Astrocyte (in vitro differentiated cells and primary cell): ENCODE measurements around the gene FBXL16. TPM values are rescaled to one million over a fixed set of nuclear protein-coding genes. Genes with fewer than 3 reads are reported as not detected.

ENCODE experiments used
- DNase-seq: peaks from one replicate; pipeline ENCODE4 v3.0.0-alpha.2; 2010; ENCODE audit warnings: low read depth
- FAIRE-seq: peaks from 2 replicates; lab custom pipeline; 2011; peaks lifted over from hg19 to GRCh38; lab: Jason Lieb, UNC
- H2AFZ ChIP-seq: 2 replicates; pipeline ENCODE4 v1.6.0; 2012; ENCODE audit warnings: low read depth, low read length, inconsistent platforms
- H3K27ac ChIP-seq: 2 replicates; pipeline ENCODE4 v1.5.1; 2011; ENCODE audit warnings: low read depth, low read length, inconsistent platforms
- H3K27me3 ChIP-seq: 2 replicates; pipeline ENCODE4 v1.6.0; 2011; ENCODE audit warnings: low read length, inconsistent platforms; ENCODE audit not compliant: insufficient read depth
- H3K36me3 ChIP-seq: 2 replicates; pipeline ENCODE4 v1.5.1; 2011; ENCODE audit warnings: low read length, inconsistent platforms; ENCODE audit not compliant: insufficient read depth
- H3K4me1 ChIP-seq: 2 replicates; pipeline ENCODE4 v1.5.1; 2011; ENCODE audit warnings: low read length, inconsistent platforms; ENCODE audit not compliant: insufficient read depth
- H3K4me2 ChIP-seq: 2 replicates; pipeline ENCODE4 v1.6.0; 2012; ENCODE audit warnings: low read length, inconsistent platforms
- H3K4me3 ChIP-seq: 2 replicates; pipeline ENCODE4 v1.5.1; 2011; ENCODE audit warnings: low read depth, mild to moderate bottlenecking, low read length, inconsistent platforms; ENCODE audit not compliant: insufficient read depth
- H3K79me2 ChIP-seq: 2 replicates; pipeline ENCODE4 v1.6.0; 2012; ENCODE audit warnings: mild to moderate bottlenecking, low read length, inconsistent platforms; ENCODE audit not compliant: insufficient read depth
- H3K9ac ChIP-seq: 2 replicates; pipeline ENCODE4 v1.6.0; 2012; ENCODE audit warnings: mild to moderate bottlenecking, low read length, inconsistent platforms
- H3K9me3 ChIP-seq: 2 replicates; pipeline ENCODE4 v1.5.1; 2012; ENCODE audit warnings: low read depth, mild to moderate bottlenecking, low read length, inconsistent platforms; ENCODE audit not compliant: insufficient read depth
- H4K20me1 ChIP-seq: 2 replicates; pipeline ENCODE4 v1.6.0; 2012; ENCODE audit warnings: low read length, inconsistent platforms; ENCODE audit not compliant: insufficient read depth
- H3K27ac Mint-ChIP-seq: one replicate; pipeline ENCODE4 v1.8.0; 2021; ENCODE audit warnings: mild to moderate bottlenecking, mixed read lengths; ENCODE audit not compliant: unreplicated experiment
- H3K27me3 Mint-ChIP-seq: one replicate; pipeline ENCODE4 v1.8.0; 2021; ENCODE audit warnings: low read depth, mixed read lengths; ENCODE audit not compliant: unreplicated experiment
- H3K36me3 Mint-ChIP-seq: one replicate; pipeline ENCODE4 v1.8.0; 2021; ENCODE audit warnings: low read depth, mixed read lengths; ENCODE audit not compliant: unreplicated experiment
- H3K4me1 Mint-ChIP-seq: one replicate; pipeline ENCODE4 v1.8.0; 2021; ENCODE audit warnings: low read depth, mixed read lengths; ENCODE audit not compliant: unreplicated experiment
- H3K4me3 Mint-ChIP-seq: one replicate; pipeline ENCODE4 v1.8.0; 2021; ENCODE audit warnings: mild to moderate bottlenecking, moderate library complexity, mixed read lengths; ENCODE audit not compliant: unreplicated experiment
- H3K9me3 Mint-ChIP-seq: one replicate; pipeline ENCODE4 v1.8.0; 2021; ENCODE audit warnings: mild to moderate bottlenecking, mixed read lengths; ENCODE audit not compliant: unreplicated experiment
- CTCF ChIP-seq: IDR thresholded peaks from 2 replicates; pipeline ENCODE4 v1.5.1; 2011; ENCODE audit warnings: low read depth, mild to moderate bottlenecking, inconsistent platforms, low read length, moderate library complexity; ENCODE audit not compliant: insufficient read depth
- EZH2 ChIP-seq: IDR thresholded peaks from 2 replicates; pipeline ENCODE4 v1.6.1; 2012; ENCODE audit warnings: mild to moderate bottlenecking, low read length, inconsistent platforms; ENCODE audit not compliant: insufficient read depth
- total RNA-seq: library from RNA; stranded (reverse); gene quantifications from 2 replicates; pipeline ENCODE4 v1.2.1, GENCODE V29; 2021

FBXL16 gene
- total RNA-seq, 1 donor from 2014 or later, result 5.2 TPM

GRCh38 chr16:739560-740458, 34.2 kb upstream of the FBXL16 start:
- Mint-ChIP-seq H3K9me3 (no peaks in the 10 kb centered on the region), H3K27me3 (no peaks in the 10 kb centered on the region), H3K27ac (peak overlapping the region; percentile 26), H3K4me1 (peaks cover 2% of the 10 kb centered on the region), H3K4me3 (peak overlapping the region; percentile 83), H3K36me3 (peaks cover 10% of the 10 kb centered on the region)
- TF ChIP-seq EZH2 (no peak), CTCF (no peak)
- FAIRE-seq, result no peak
- H4K20me1 ChIP-seq, result peaks cover 5% of the 10 kb centered on the region
- peaks cover 6% of the 10 kb centered on the region for H3K36me3 ChIP-seq
- H3K4me2 ChIP-seq, result peak overlapping the region; percentile 93
- peak overlapping the region; percentile 73 for H3K4me3 ChIP-seq
- H3K4me1 ChIP-seq, result peaks cover 9% of the 10 kb centered on the region
- H3K27me3 ChIP-seq, result no peaks in the 10 kb centered on the region
- no peaks in the 10 kb centered on the region for H3K9me3 ChIP-seq
- H3K27ac ChIP-seq, result no peak overlapping the region
- no peak for DNase-seq
- peaks cover 11% of the 10 kb centered on the region for H3K79me2 ChIP-seq
- H3K9ac ChIP-seq, result peak overlapping the region; percentile 84
- H2AFZ ChIP-seq, result no peak overlapping the region

GRCh38 chr16:736936-737481, 31.4 kb upstream of the FBXL16 start:
- Histone ChIP-seq H4K20me1 (peaks cover 5% of the 10 kb centered on the region), H3K9ac (no peak overlapping the region), H3K27ac (no peak overlapping the region), H3K9me3 (no peaks in the 10 kb centered on the region), H3K36me3 (peaks cover 6% of the 10 kb centered on the region), H3K4me2 (no peak overlapping the region), H3K79me2 (peaks cover 11% of the 10 kb centered on the region), H3K4me1 (peaks cover 9% of the 10 kb centered on the region), H3K27me3 (no peaks in the 10 kb centered on the region), H3K4me3 (no peak overlapping the region), H2AFZ (no peak overlapping the region)
- TF ChIP-seq CTCF, result no peak
- no peak for TF ChIP-seq EZH2
- no peaks in the 10 kb centered on the region for H3K27me3 Mint-ChIP-seq
- H3K9me3 Mint-ChIP-seq, result no peaks in the 10 kb centered on the region
- DNase-seq, result no peak
- H3K4me1 Mint-ChIP-seq, result peaks cover 2% of the 10 kb centered on the region
- no peak overlapping the region for H3K27ac Mint-ChIP-seq
- peaks cover 15% of the 10 kb centered on the region for H3K36me3 Mint-ChIP-seq
- no peak overlapping the region for H3K4me3 Mint-ChIP-seq
- FAIRE-seq, result no peak

GRCh38 chr16:735982-736453, 30.4 kb upstream of the FBXL16 start:
- H3K27ac ChIP-seq, result no peak overlapping the region
- Mint-ChIP-seq H3K9me3 (no peaks in the 10 kb centered on the region), H3K4me1 (peaks cover 2% of the 10 kb centered on the region), H3K27ac (no peak overlapping the region), H3K27me3 (no peaks in the 10 kb centered on the region), H3K4me3 (no peak overlapping the region), H3K36me3 (peaks cover 15% of the 10 kb centered on the region)
- DNase-seq (no peak), FAIRE-seq (no peak)
- H3K9me3 ChIP-seq, result no peaks in the 10 kb centered on the region
- H3K27me3 ChIP-seq, result no peaks in the 10 kb centered on the region
- peaks cover 9% of the 10 kb centered on the region for H3K4me1 ChIP-seq
- H3K36me3 ChIP-seq, result peaks cover 6% of the 10 kb centered on the region
- no peak overlapping the region for H3K4me2 ChIP-seq
- H3K9ac ChIP-seq, result no peak overlapping the region
- TF ChIP-seq EZH2 (no peak), CTCF (no peak)
- H3K79me2 ChIP-seq, result peaks cover 11% of the 10 kb centered on the region
- no peak overlapping the region for H2AFZ ChIP-seq
- H4K20me1 ChIP-seq, result peaks cover 5% of the 10 kb centered on the region
- no peak overlapping the region for H3K4me3 ChIP-seq
